ENCODE measurements around the gene ERC1.
"Not testable (repeated sequence)": the region's sequence is repeated elsewhere in the genome, so short reads cannot be mapped to it uniquely, and the experiment has no call there.

ERC1 gene

DNA sequence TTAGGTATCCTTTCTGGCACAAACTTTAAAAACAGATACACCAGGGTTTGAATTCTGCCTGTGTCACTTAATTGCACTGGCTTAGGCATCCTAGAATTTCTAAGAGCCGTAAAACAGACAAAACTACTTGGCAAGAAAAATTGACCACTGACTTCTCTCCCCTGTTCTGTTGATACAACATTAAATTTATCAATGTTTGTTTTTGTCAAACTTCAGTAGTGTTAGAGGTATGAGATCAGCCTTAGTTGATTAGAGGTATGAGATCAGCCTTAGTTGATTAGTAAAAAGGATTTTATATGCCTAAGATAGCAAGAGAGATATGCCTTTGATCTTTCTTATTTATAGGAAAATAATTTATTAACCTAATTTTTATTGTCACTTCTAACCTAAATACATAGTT is 320.1 kb downstream of the ERC1 start:
- H3K4me3 ChIP-seq (ENCODE audit: low read length) = no peak overlapping the region
- H3K9ac ChIP-seq (ENCODE audit: low read length) = no peak overlapping the region
- no peak overlapping the region for H2AFZ ChIP-seq (ENCODE audit: low read length)
- no peak for DNase-seq
- no peaks in the 10 kb centered on the region for H3F3A ChIP-seq (ENCODE audit: insufficient read depth, low read length)
- no peaks in the 10 kb centered on the region for H3K4me1 ChIP-seq (ENCODE audit: low read length)
- H3K9me3 ChIP-seq (replicated peaks; ENCODE audit: insufficient read depth, low read length) = no peaks in the 10 kb centered on the region
- H3K27me3 ChIP-seq (replicated peaks; ENCODE audit: insufficient read depth, low read length) = no peaks in the 10 kb centered on the region
- H3K27ac ChIP-seq (ENCODE audit: low read length) = no peak overlapping the region
- H3K9me2 ChIP-seq (replicated peaks; ENCODE audit: insufficient read depth, low read length) = no peaks in the 10 kb centered on the region
- H4K20me1 ChIP-seq (ENCODE audit: insufficient read depth, low read length) = no peaks in the 10 kb centered on the region
- TF ChIP-seq EZH2 (optimal IDR thresholded peaks at IDR 0.05; ENCODE audit: low read depth, low read length) (no peak), EZH2phosphoT487 (IDR thresholded peaks at IDR 0.05; ENCODE audit: low read length) (no peak), CTCF (IDR thresholded peaks at IDR 0.05; ENCODE audit: low read length) (no peak)
- H3K4me2 ChIP-seq (ENCODE audit: low read depth, low read length) = no peak overlapping the region
- H3K79me2 ChIP-seq (ENCODE audit: low read length) = no peaks in the 10 kb centered on the region
- H3K36me3 ChIP-seq (replicated peaks; ENCODE audit: insufficient read depth, low read length) = no peaks in the 10 kb centered on the region

DNA sequence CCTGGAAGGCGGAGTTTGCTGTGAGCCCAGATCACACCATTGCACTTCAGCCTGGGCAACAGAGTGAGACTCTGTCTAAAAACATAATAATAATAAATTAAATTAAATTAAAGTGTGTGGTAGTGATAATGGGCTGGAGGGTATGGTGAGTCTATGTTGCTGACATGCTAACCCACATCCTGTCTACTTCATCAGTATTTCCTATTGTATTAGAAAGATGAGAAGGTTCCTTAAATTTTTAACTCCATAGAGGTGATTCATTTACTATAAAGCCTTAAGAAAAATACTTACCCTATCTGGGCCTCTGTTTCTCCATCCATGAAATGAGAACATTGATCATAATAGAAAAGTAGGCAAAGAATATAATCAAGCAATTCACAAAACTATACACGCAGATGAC is 322.9 kb downstream of the ERC1 start:
- Histone ChIP-seq H3K9ac (ENCODE audit: low read length) (no peak overlapping the region), H2AFZ (ENCODE audit: low read length) (no peak overlapping the region)
- no peak for DNase-seq

DNA sequence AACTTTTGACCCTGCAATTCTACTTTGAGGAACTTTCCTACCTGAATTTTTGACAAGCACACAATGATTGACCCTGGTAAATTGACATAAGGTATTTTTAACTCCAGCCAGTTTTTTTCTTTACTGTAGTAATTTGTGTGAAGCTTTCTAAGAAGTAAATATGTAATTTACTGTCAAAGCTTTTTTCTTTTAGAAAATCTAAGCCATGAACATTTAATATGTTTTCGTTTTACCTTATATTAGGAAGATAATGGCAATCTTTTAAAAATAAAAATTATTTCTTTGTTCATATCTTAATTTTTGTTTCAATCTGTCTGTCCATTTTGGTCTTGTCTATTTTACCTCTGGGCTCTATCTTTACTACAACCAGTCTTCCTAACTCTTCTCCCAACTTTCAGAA is 323.5 kb downstream of the ERC1 start:
- no peaks in the 10 kb centered on the region for H3K4me1 ChIP-seq (ENCODE audit: low read length)
- no peak overlapping the region for H3K27ac ChIP-seq (ENCODE audit: low read length)
- no peak for DNase-seq
- H3K9ac ChIP-seq (ENCODE audit: low read length) = no peak overlapping the region
- no peak overlapping the region for H3K4me2 ChIP-seq (ENCODE audit: low read depth, low read length)
- H4K20me1 ChIP-seq (ENCODE audit: insufficient read depth, low read length) = no peaks in the 10 kb centered on the region
- H3K79me2 ChIP-seq (ENCODE audit: low read length) = no peaks in the 10 kb centered on the region
- no peaks in the 10 kb centered on the region; the same call in 1 of the 2 replicates for H3K36me3 ChIP-seq (replicated peaks; ENCODE audit: insufficient read depth, low read length)
- no peak overlapping the region for H3K4me3 ChIP-seq (ENCODE audit: low read length)
- no peaks in the 10 kb centered on the region for H3K9me2 ChIP-seq (replicated peaks; ENCODE audit: insufficient read depth, low read length)
- H2AFZ ChIP-seq (ENCODE audit: low read length) = no peak overlapping the region
- no peaks in the 10 kb centered on the region for H3K27me3 ChIP-seq (replicated peaks; ENCODE audit: insufficient read depth, low read length)
- H3F3A ChIP-seq (ENCODE audit: insufficient read depth, low read length) = no peaks in the 10 kb centered on the region
- H3K9me3 ChIP-seq (replicated peaks; ENCODE audit: insufficient read depth, low read length) = no peaks in the 10 kb centered on the region
- TF ChIP-seq CTCF (IDR thresholded peaks at IDR 0.05; ENCODE audit: low read length) (no peak), EZH2 (optimal IDR thresholded peaks at IDR 0.05; ENCODE audit: low read depth, low read length) (no peak), EZH2phosphoT487 (IDR thresholded peaks at IDR 0.05; ENCODE audit: low read length) (no peak)

More for the DNA sequence above, 322.9 kb downstream of the ERC1 start:
- H3K9me2 ChIP-seq (replicated peaks; ENCODE audit: insufficient read depth, low read length) = no peaks in the 10 kb centered on the region
- TF ChIP-seq CTCF (IDR thresholded peaks at IDR 0.05; ENCODE audit: low read length) (no peak), EZH2 (optimal IDR thresholded peaks at IDR 0.05; ENCODE audit: low read depth, low read length) (no peak), EZH2phosphoT487 (IDR thresholded peaks at IDR 0.05; ENCODE audit: low read length) (no peak)
- H3K27ac ChIP-seq (ENCODE audit: low read length) = no peak overlapping the region
- no peak overlapping the region for H3K4me2 ChIP-seq (ENCODE audit: low read depth, low read length)
- H3K4me3 ChIP-seq (ENCODE audit: low read length) = no peak overlapping the region
- no peaks in the 10 kb centered on the region for H3K79me2 ChIP-seq (ENCODE audit: low read length)
- H3K36me3 ChIP-seq (replicated peaks; ENCODE audit: insufficient read depth, low read length) = no peaks in the 10 kb centered on the region; the same call in 1 of the 2 replicates
- no peaks in the 10 kb centered on the region for H3K9me3 ChIP-seq (replicated peaks; ENCODE audit: insufficient read depth, low read length)
- H3K4me1 ChIP-seq (ENCODE audit: low read length) = no peaks in the 10 kb centered on the region
- no peaks in the 10 kb centered on the region for H3K27me3 ChIP-seq (replicated peaks; ENCODE audit: insufficient read depth, low read length)
- H3F3A ChIP-seq (ENCODE audit: insufficient read depth, low read length) = no peaks in the 10 kb centered on the region
- H4K20me1 ChIP-seq (ENCODE audit: insufficient read depth, low read length) = no peaks in the 10 kb centered on the region

DNA sequence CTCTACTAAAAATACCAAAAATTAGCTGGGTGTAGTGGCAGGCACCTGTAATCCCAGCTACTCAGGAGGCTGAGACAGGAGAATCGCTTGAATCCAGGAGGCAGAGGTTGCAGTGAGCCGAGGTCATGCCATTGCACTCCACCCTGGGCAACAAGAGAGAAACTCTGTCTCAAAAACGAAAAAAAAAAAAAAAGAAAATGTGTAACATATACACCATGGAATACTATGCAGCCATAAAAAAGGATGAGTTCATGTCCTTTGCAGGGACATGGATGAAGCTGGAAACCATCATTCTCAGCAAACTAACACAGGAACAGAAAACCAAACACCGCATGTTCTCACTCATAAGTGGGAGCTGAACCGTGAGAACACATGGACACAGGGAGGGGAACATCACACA is 326.0 kb downstream of the ERC1 start:
- not testable (repeated sequence) for H3K4me2 ChIP-seq (ENCODE audit: low read depth, low read length); H3K36me3 ChIP-seq (replicated peaks; ENCODE audit: insufficient read depth, low read length); H3K27ac ChIP-seq (ENCODE audit: low read length); H3K4me3 ChIP-seq (ENCODE audit: low read length); H4K20me1 ChIP-seq (ENCODE audit: insufficient read depth, low read length); H2AFZ ChIP-seq (ENCODE audit: low read length); DNase-seq; H3F3A ChIP-seq (ENCODE audit: insufficient read depth, low read length); H3K9me2 ChIP-seq (replicated peaks; ENCODE audit: insufficient read depth, low read length); H3K9me3 ChIP-seq (replicated peaks; ENCODE audit: insufficient read depth, low read length); H3K4me1 ChIP-seq (ENCODE audit: low read length); H3K27me3 ChIP-seq (replicated peaks; ENCODE audit: insufficient read depth, low read length); H3K79me2 ChIP-seq (ENCODE audit: low read length); H3K9ac ChIP-seq (ENCODE audit: low read length)

Measured in MM.1S (cell line).